ENCODE data around the gene ARHGEF4. TPM values are rescaled to one million over a fixed set of nuclear protein-coding genes. Genes with fewer than 3 reads are reported as not detected.

The ARHGEF4 gene
- total RNA-seq, 1 donor from 2014 or later, result 1.3 TPM

GRCh38 chr2:130915595-130916437 is 79.1 kb downstream of the ARHGEF4 start:
- DNase-seq (ENCODE audit: low spot score), result no peak
- no peak for ATAC-seq

GRCh38 chr2:130916438-130916705 is 79.7 kb downstream of the ARHGEF4 start:
- no peak for DNase-seq (ENCODE audit: low spot score)
- no peak for ATAC-seq

- DNase-seq (ENCODE audit: low spot score) (no peak), ATAC-seq (no peak)
Measured at GRCh38 chr2:130917006-130917688, 80.4 kb downstream of the ARHGEF4 start.

GRCh38 chr2:130918393-130918792 is 81.7 kb downstream of the ARHGEF4 start:
- DNase-seq (ENCODE audit: low spot score), result no peak

GRCh38 chr2:130920415-130921163 is 83.9 kb downstream of the ARHGEF4 start:
- ATAC-seq, result peak; percentile 95
- DNase-seq (ENCODE audit: low spot score), result peak; percentile 59

More at GRCh38 chr2:130918393-130918792, 81.7 kb downstream of the ARHGEF4 start:
- no peak for ATAC-seq

- ATAC-seq (no peak), DNase-seq (ENCODE audit: low spot score) (no peak)
Measured at GRCh38 chr2:130921164-130921476, 84.4 kb downstream of the ARHGEF4 start.

GRCh38 chr2:130922417-130922816 is 85.7 kb downstream of the ARHGEF4 start:
- ATAC-seq (no peak), DNase-seq (ENCODE audit: low spot score) (no peak)

GRCh38 chr2:130928385-130928784 is 91.7 kb downstream of the ARHGEF4 start:
- DNase-seq (ENCODE audit: low spot score) (no peak), ATAC-seq (no peak)

GRCh38 chr2:130930740-130931659 is 94.3 kb downstream of the ARHGEF4 start:
- ATAC-seq (no peak), DNase-seq (ENCODE audit: low spot score) (no peak)

- ATAC-seq, result no peak
Measured at GRCh38 chr2:130933501-130933900, 96.8 kb downstream of the ARHGEF4 start.

GRCh38 chr2:130936451-130936850 is 99.7 kb downstream of the ARHGEF4 start:
- no peak for ATAC-seq
- no peak for DNase-seq (ENCODE audit: low spot score)

More at GRCh38 chr2:130933501-130933900, 96.8 kb downstream of the ARHGEF4 start:
- no peak for DNase-seq (ENCODE audit: low spot score)

GRCh38 chr2:130947967-130948366 is 111.3 kb downstream of the ARHGEF4 start:
- DNase-seq (ENCODE audit: low spot score) (no peak), ATAC-seq (no peak)

- ATAC-seq (no peak), DNase-seq (ENCODE audit: low spot score) (no peak)
Measured at GRCh38 chr2:130949954-130950353, 113.2 kb downstream of the ARHGEF4 start.

GRCh38 chr2:130951018-130951417 is 114.3 kb downstream of the ARHGEF4 start:
- DNase-seq (ENCODE audit: low spot score) (no peak), ATAC-seq (no peak)

- no peak for ATAC-seq
- no peak for DNase-seq (ENCODE audit: low spot score)
Measured at GRCh38 chr2:130954873-130955272, 118.2 kb downstream of the ARHGEF4 start.

GRCh38 chr2:130957915-130958314 is 121.2 kb downstream of the ARHGEF4 start:
- ATAC-seq (no peak), DNase-seq (ENCODE audit: low spot score) (no peak)

- DNase-seq (ENCODE audit: low spot score), result no peak
- peak; percentile 18 for ATAC-seq
Measured at GRCh38 chr2:130963196-130963848, 126.6 kb downstream of the ARHGEF4 start.

- DNase-seq (ENCODE audit: low spot score), result no peak
- ATAC-seq, result peak; percentile 73
Measured at GRCh38 chr2:130963849-130964793, 127.4 kb downstream of the ARHGEF4 start.

GRCh38 chr2:130964931-130965330 is 128.2 kb downstream of the ARHGEF4 start:
- DNase-seq (ENCODE audit: low spot score) (no peak), ATAC-seq (no peak)
